Immature natural killer cell (primary cell): Measurements from ENCODE around the gene ZNF324. TPM values are rescaled to one million over a fixed set of nuclear protein-coding genes. Genes with fewer than 3 reads are reported as not detected.
A peak's percentile ranks its signal among the peaks of the same experiment; 100 is the strongest.
"Not testable (repeated sequence)": the region's sequence is repeated elsewhere in the genome, so short reads cannot be mapped to it uniquely, and the experiment has no call there.

Source experiments
- DNase-seq, 3 donors: peaks; one replicate each; pipeline ENCODE4 v3.0.0; 2022; ENCODE audit warnings: mixed read lengths in 1 of 3
- H3K27ac Mint-ChIP-seq, 6 donors: one replicate each; pipeline ENCODE4 v1.8.0; 2020; ENCODE audit warnings: mixed read lengths in 6 of 6, mild to moderate bottlenecking in 5 of 6, inconsistent platforms in 4 of 6, moderate library complexity in 3 of 6
- H3K27me3 Mint-ChIP-seq, 3 donors: one replicate each; pipeline ENCODE4 v1.8.0; 2020 to 2021; ENCODE audit warnings: low read depth in 3 of 3, mild to moderate bottlenecking in 3 of 3, mixed read lengths in 3 of 3, moderate library complexity in 3 of 3, inconsistent platforms in 1 of 3
- H3K36me3 Mint-ChIP-seq, 3 donors: one replicate each; pipeline ENCODE4 v1.8.0; 2020; ENCODE audit warnings: mixed read lengths in 3 of 3, inconsistent platforms in 2 of 3, mild to moderate bottlenecking in 2 of 3
- H3K4me1 Mint-ChIP-seq, 2 donors: one replicate each; pipeline ENCODE4 v1.8.0; 2020; ENCODE audit warnings: inconsistent platforms in 2 of 2, mild to moderate bottlenecking in 2 of 2, mixed read lengths in 2 of 2, moderate library complexity in 1 of 2
- H3K4me3 Mint-ChIP-seq, 5 donors: one replicate each; pipeline ENCODE4 v1.8.0; 2020; ENCODE audit warnings: mild to moderate bottlenecking in 5 of 5, mixed read lengths in 5 of 5, inconsistent platforms in 3 of 5, moderate library complexity in 3 of 5
- H3K9me3 Mint-ChIP-seq, 6 donors: one replicate each; pipeline ENCODE4 v1.8.0; 2020; ENCODE audit warnings: mild to moderate bottlenecking in 6 of 6, mixed read lengths in 6 of 6, inconsistent platforms in 4 of 6, moderate library complexity in 3 of 6
- polyA plus RNA-seq, 3 donors: library from polyadenylated mRNA; unstranded; fragments of 300-500 nt; fragmentation: Illumina TruSeq; gene quantifications; one replicate each; pipeline ENCODE4 v1.2.3, GENCODE V29; 2021

The ZNF324 gene
- polyA plus RNA-seq, 3 donors from 2014 or later = 5.8 to 13.8 (median 11.4) TPM

- peaks cover 15 to 21% of the 10 kb centered on the region in 2 donors for H3K4me1 Mint-ChIP-seq
These were observed 30.8 kb downstream of the ZNF324 start for GRCh38 chr19:58497634-58498170.

GRCh38 chr19:58498316-58499020, 31.6 kb downstream of the ZNF324 start:
- no peaks in the 10 kb centered on the region for H3K36me3 Mint-ChIP-seq
- H3K4me1 Mint-ChIP-seq = peaks cover 15 to 21% of the 10 kb centered on the region in 2 donors
- no peak for DNase-seq
- H3K4me3 Mint-ChIP-seq = peak overlapping the region; percentile 89 to 96 (median 95)
- peaks cover 0 to 6% (median 1%) of the 10 kb centered on the region in 6 donors for H3K9me3 Mint-ChIP-seq
- H3K27me3 Mint-ChIP-seq = peaks cover 7 to 12% (median 8%) of the 10 kb centered on the region in 3 donors
- H3K27ac Mint-ChIP-seq = peak overlapping the region; percentile 89 to 96 (median 94)

More at GRCh38 chr19:58497634-58498170, 30.8 kb downstream of the ZNF324 start:
- Mint-ChIP-seq H3K27ac (peak overlapping the region in 1 of 6 donors; percentile 28), H3K27me3 (peaks cover 7 to 12% (median 8%) of the 10 kb centered on the region in 3 donors), H3K36me3 (no peaks in the 10 kb centered on the region), H3K4me3 (peak overlapping the region; percentile 29 to 89 (median 35)), H3K9me3 (peaks cover 0 to 6% (median 1%) of the 10 kb centered on the region in 6 donors)
- no peak for DNase-seq

- peaks cover 7 to 12% (median 8%) of the 10 kb centered on the region in 3 donors for H3K27me3 Mint-ChIP-seq
- H3K9me3 Mint-ChIP-seq = peaks cover 0 to 6% (median 1%) of the 10 kb centered on the region in 6 donors
These were observed 32.4 kb downstream of the ZNF324 start for GRCh38 chr19:58499021-58499927.

GRCh38 chr19:58500242-58500641, 33.4 kb downstream of the ZNF324 start:
- peak overlapping the region in 1 of 5 donors; percentile 38 for H3K4me3 Mint-ChIP-seq
- H3K36me3 Mint-ChIP-seq = no peaks in the 10 kb centered on the region
- no peak for DNase-seq
- H3K27ac Mint-ChIP-seq = peak overlapping the region in 4 of 6 donors; percentile 89 to 96 (median 94)
- H3K27me3 Mint-ChIP-seq = peaks cover 7 to 12% (median 8%) of the 10 kb centered on the region in 3 donors
- H3K9me3 Mint-ChIP-seq = peaks cover 0 to 6% (median 1%) of the 10 kb centered on the region in 6 donors
- peaks cover 15 to 21% of the 10 kb centered on the region in 2 donors for H3K4me1 Mint-ChIP-seq

More at GRCh38 chr19:58499021-58499927, 32.4 kb downstream of the ZNF324 start:
- Mint-ChIP-seq H3K36me3 (no peaks in the 10 kb centered on the region), H3K4me1 (peaks cover 15 to 21% of the 10 kb centered on the region in 2 donors), H3K27ac (peak overlapping the region; percentile 89 to 96 (median 94)), H3K4me3 (peak overlapping the region; percentile 89 to 96 (median 95))
- DNase-seq = peak; percentile 91 to 94 (median 92)

GRCh38 chr19:58507602-58508223, 40.8 kb downstream of the ZNF324 start:
- H3K36me3 Mint-ChIP-seq, H3K27ac Mint-ChIP-seq, H3K27me3 Mint-ChIP-seq, H3K4me1 Mint-ChIP-seq, H3K4me3 Mint-ChIP-seq, DNase-seq: not testable (repeated sequence)
- peaks cover 5 to 15% (median 11%) of the 10 kb centered on the region in 6 donors for H3K9me3 Mint-ChIP-seq

- no peak for DNase-seq
- peaks cover 0 to 6% (median 5%) of the 10 kb centered on the region in 3 donors for H3K36me3 Mint-ChIP-seq
- peaks cover 5 to 7% of the 10 kb centered on the region in 2 donors for H3K4me1 Mint-ChIP-seq
- H3K9me3 Mint-ChIP-seq = peaks cover 5 to 15% (median 11%) of the 10 kb centered on the region in 6 donors
- no peak overlapping the region for H3K27ac Mint-ChIP-seq
- H3K27me3 Mint-ChIP-seq = peaks cover 0 to 7% (median under 1%) of the 10 kb centered on the region in 3 donors
- no peak overlapping the region for H3K4me3 Mint-ChIP-seq
These were observed 42.8 kb downstream of the ZNF324 start for GRCh38 chr19:58509731-58510083.

- Mint-ChIP-seq H3K9me3 (peaks cover 5 to 15% (median 11%) of the 10 kb centered on the region in 6 donors), H3K36me3 (peaks cover 0 to 6% (median 5%) of the 10 kb centered on the region in 3 donors), H3K27ac (no peak overlapping the region), H3K27me3 (peaks cover 0 to 7% (median 1%) of the 10 kb centered on the region in 3 donors), H3K4me1 (peaks cover 5 to 9% of the 10 kb centered on the region in 2 donors), H3K4me3 (no peak overlapping the region)
- DNase-seq = no peak
These were observed 43.4 kb downstream of the ZNF324 start for GRCh38 chr19:58510084-58510862.

- peaks cover 5 to 11% (median 9%) of the 10 kb centered on the region in 6 donors for H3K9me3 Mint-ChIP-seq
These were observed 44.7 kb downstream of the ZNF324 start, which contains the start of gene SLC27A5 for GRCh38 chr19:58511353-58512208. SLC27A5 (minus strand) TSS chr19:58511992; CDS start chr19:58511955, 37 bp downstream.

GRCh38 chr19:58513213-58513693, 46.4 kb downstream of the ZNF324 start:
- no peak for DNase-seq
- peaks cover 10 to 22% of the 10 kb centered on the region in 2 donors for H3K4me1 Mint-ChIP-seq
- no peaks in the 10 kb centered on the region for H3K9me3 Mint-ChIP-seq
- peaks cover 0 to 5% (median 0%) of the 10 kb centered on the region in 3 donors for H3K36me3 Mint-ChIP-seq
- H3K27me3 Mint-ChIP-seq = peaks cover 0 to 8% (median 3%) of the 10 kb centered on the region in 3 donors
- H3K27ac Mint-ChIP-seq = no peak overlapping the region
- peak overlapping the region in 1 of 5 donors; percentile 17 for H3K4me3 Mint-ChIP-seq

More at GRCh38 chr19:58511353-58512208, 44.7 kb downstream of the ZNF324 start, which contains the start of gene SLC27A5:
- H3K27ac Mint-ChIP-seq = no peak within 1 kb of the TSS
- H3K36me3 Mint-ChIP-seq = peaks cover 5 to 6% (median 5%) of the 10 kb centered on the region in 3 donors
- H3K27me3 Mint-ChIP-seq = peaks cover 0 to 8% (median 3%) of the 10 kb centered on the region in 3 donors
- no peak for DNase-seq
- peaks cover 5 to 15% of the 10 kb centered on the region in 2 donors for H3K4me1 Mint-ChIP-seq
- H3K4me3 Mint-ChIP-seq = no peak within 1 kb of the TSS

GRCh38 chr19:58513694-58514563, 47.0 kb downstream of the ZNF324 start:
- H3K27ac Mint-ChIP-seq = peak overlapping the region; percentile 46 to 79 (median 65)
- no peaks in the 10 kb centered on the region for H3K9me3 Mint-ChIP-seq
- peaks cover 0 to 5% (median 3%) of the 10 kb centered on the region in 3 donors for H3K36me3 Mint-ChIP-seq
- peaks cover 0 to 8% (median 3%) of the 10 kb centered on the region in 3 donors for H3K27me3 Mint-ChIP-seq
- H3K4me3 Mint-ChIP-seq = peak overlapping the region; percentile 76 to 83 (median 81)
- DNase-seq = peak; percentile 87 to 91 (median 91)
- peaks cover 17 to 28% of the 10 kb centered on the region in 2 donors for H3K4me1 Mint-ChIP-seq
